Spleen (tissue), 7 donors: ENCODE measurements around the gene FCGR3B.
"Not testable (repeated sequence)": the region's sequence is repeated elsewhere in the genome, so short reads cannot be mapped to it uniquely, and the experiment has no call there.

ENCODE experiments used
- CTCF ChIP-seq, 11 experiments: fragments of 200-600 bp in 7 of 11; fragments of 450-650 bp in 4 of 11; sonication (generic) in 4 of 11; IDR thresholded peaks in 8 of 11; conservative IDR thresholded peaks in 3 of 11; 1 replicate in 7 of 11; 2 replicates in 4 of 11; pipeline versions ENCODE4 v1.4.0 to v1.8.0; 2016 to 2021; ENCODE audit warnings: antibody characterized with exemption in 11 of 11, inconsistent platforms in 4 of 11, mild to moderate bottlenecking in 1 of 11
- POLR2A ChIP-seq, 3 donors: fragments of 450-650 bp; IDR thresholded peaks; one replicate each; pipeline ENCODE4 v1.5.1; 2017; ENCODE audit warnings: antibody characterized with exemption in 3 of 3, mild to moderate bottlenecking in 1 of 3
- POLR2AphosphoS5 ChIP-seq, 3 donors: sonication (generic); formaldehyde crosslinking; IDR thresholded peaks; one replicate each; pipeline ENCODE4 v1.5.1; 2017; ENCODE audit warnings: antibody characterized with exemption in 3 of 3
- donor health status: DM: no; HTN: no; CAD: no; lungs with moderate emphysema.
- donor health status: DM: no; HTN: no; CAD: no.
- donor health status: DM: no; HTN: no; CAD: no.

- not testable (repeated sequence) for TF ChIP-seq CTCF (IDR thresholded peaks at IDR 0.05 in 8 of 11, conservative IDR thresholded peaks at IDR 0.05 in 3 of 11); POLR2A (IDR thresholded peaks at IDR 0.05); POLR2AphosphoS5 (IDR thresholded peaks at IDR 0.05)
These were observed 14.6 kb downstream of the FCGR3B start for GRCh38 chr1:161616417-161616816.
